ENCODE measurements around the gene GPA33. TPM values are rescaled to one million over a fixed set of nuclear protein-coding genes. Genes with fewer than 3 reads are reported as not detected.

GPA33 gene
- total RNA-seq, 1 experiment from 2014 or later, result not detected

DNA sequence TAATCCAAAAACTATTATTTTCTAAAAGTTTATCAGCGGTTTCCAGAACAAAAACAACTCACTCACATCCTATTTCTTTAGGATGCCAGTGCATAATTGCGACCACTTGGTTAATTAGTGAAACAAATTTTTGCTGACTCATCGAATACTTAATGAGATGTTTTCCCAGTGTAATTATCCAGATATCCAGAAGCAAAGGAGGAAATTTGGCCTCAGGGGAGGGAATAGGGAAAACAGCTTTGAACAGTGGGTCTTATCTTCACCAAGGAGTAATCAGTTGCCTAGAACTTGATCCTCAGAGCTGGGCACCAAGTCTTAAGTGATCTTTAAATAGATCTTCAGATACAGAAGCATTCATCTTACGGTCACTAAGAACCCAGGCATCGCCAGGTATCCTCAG, 28.0 kb upstream of the GPA33 start:
- no peak overlapping the region for H3T11ph ChIP-seq (ENCODE audit: low read length)

More for the DNA sequence above, 28.0 kb upstream of the GPA33 start:
- no peaks in the 10 kb centered on the region for H3K79me1 ChIP-seq (ENCODE audit: insufficient read depth, low read depth, low read length, poor library complexity, severe bottlenecking)
- H3K4me2 ChIP-seq (ENCODE audit: insufficient read depth, insufficient read length, low read length), result no peak overlapping the region
- H4K20me1 ChIP-seq (ENCODE audit: control insufficient read depth, insufficient read depth, insufficient read length), result no peaks in the 10 kb centered on the region
- peaks cover 5% of the 10 kb centered on the region for H3K27me3 Mint-ChIP-seq (ENCODE audit: low read depth)
- no peak overlapping the region for H2AK5ac ChIP-seq (ENCODE audit: insufficient read length, low read length)
- no peak overlapping the region for H3K9ac ChIP-seq (ENCODE audit: extremely low read depth, insufficient read length, low read length)
- H3K4ac ChIP-seq (ENCODE audit: low read depth, low read length), result no peak overlapping the region
- H2AFZ ChIP-seq (ENCODE audit: low read length), result no peak overlapping the region
- no peaks in the 10 kb centered on the region for H3K9me3 ChIP-seq (ENCODE audit: control insufficient read depth, low read depth, low read length)
- H4K5ac ChIP-seq (ENCODE audit: insufficient read length, low read depth, low read length), result no peak overlapping the region
- H3K14ac ChIP-seq (ENCODE audit: insufficient read depth, low read length), result no peak overlapping the region
- peaks cover 4% of the 10 kb centered on the region; the same call in 1 of the 2 replicates for H3K4me1 ChIP-seq (ENCODE audit: insufficient read depth, low read length)
- H3K56ac ChIP-seq (ENCODE audit: insufficient read length, low read depth, low read length), result no peak overlapping the region
- no peak overlapping the region for H2BK5ac ChIP-seq (ENCODE audit: insufficient read length, low read length)
- peaks cover 5% of the 10 kb centered on the region for H3K23me2 ChIP-seq (ENCODE audit: insufficient read length, low read depth, low read length, poor library complexity, severe bottlenecking)
- no peak overlapping the region for H3K18ac ChIP-seq (ENCODE audit: insufficient read length, low read depth, low read length)
- WGBS (ENCODE audit: extremely low coverage, insufficient read length, low lambda C conversion rate), result no CpG with 5 or more reads among the region's 5 CpGs
- H2BK120ac ChIP-seq (ENCODE audit: low read depth, low read length, poor library complexity, severe bottlenecking), result no peak overlapping the region
- no peak overlapping the region for H3K27ac ChIP-seq (ENCODE audit: insufficient read length, low read depth, low read length)
- no peaks in the 10 kb centered on the region for H3K79me2 ChIP-seq (ENCODE audit: insufficient read depth, low read length)
- no peak overlapping the region for H4K91ac ChIP-seq (ENCODE audit: insufficient read length, low read depth, low read length)
- no peaks in the 10 kb centered on the region for H3K9me3 Mint-ChIP-seq
- no peak overlapping the region for H3K23ac ChIP-seq (ENCODE audit: insufficient read length, low read depth, low read length)
- peaks cover 38 to 44% of the 10 kb centered on the region in 2 experiments for H3K4me1 Mint-ChIP-seq
- no peaks in the 10 kb centered on the region for H3K36me3 Mint-ChIP-seq (ENCODE audit: insufficient read depth in 1 of 3, low read depth in 3 of 3)
- no peak overlapping the region for H2BK15ac ChIP-seq (ENCODE audit: low read depth, low read length)
- H3K27ac Mint-ChIP-seq, result no peak overlapping the region
- H2BK12ac ChIP-seq (ENCODE audit: insufficient read length, low read depth, low read length), result no peak overlapping the region
- no peak overlapping the region for H2BK20ac ChIP-seq (ENCODE audit: low read depth, low read length, poor library complexity, severe bottlenecking)
- DNase-seq, result no peak
- no peak overlapping the region for H4K8ac ChIP-seq (replicated peaks; ENCODE audit: insufficient read length, low read depth, low read length)
- no peak overlapping the region for H3K4me3 Mint-ChIP-seq
- TF ChIP-seq, protein P1, sequence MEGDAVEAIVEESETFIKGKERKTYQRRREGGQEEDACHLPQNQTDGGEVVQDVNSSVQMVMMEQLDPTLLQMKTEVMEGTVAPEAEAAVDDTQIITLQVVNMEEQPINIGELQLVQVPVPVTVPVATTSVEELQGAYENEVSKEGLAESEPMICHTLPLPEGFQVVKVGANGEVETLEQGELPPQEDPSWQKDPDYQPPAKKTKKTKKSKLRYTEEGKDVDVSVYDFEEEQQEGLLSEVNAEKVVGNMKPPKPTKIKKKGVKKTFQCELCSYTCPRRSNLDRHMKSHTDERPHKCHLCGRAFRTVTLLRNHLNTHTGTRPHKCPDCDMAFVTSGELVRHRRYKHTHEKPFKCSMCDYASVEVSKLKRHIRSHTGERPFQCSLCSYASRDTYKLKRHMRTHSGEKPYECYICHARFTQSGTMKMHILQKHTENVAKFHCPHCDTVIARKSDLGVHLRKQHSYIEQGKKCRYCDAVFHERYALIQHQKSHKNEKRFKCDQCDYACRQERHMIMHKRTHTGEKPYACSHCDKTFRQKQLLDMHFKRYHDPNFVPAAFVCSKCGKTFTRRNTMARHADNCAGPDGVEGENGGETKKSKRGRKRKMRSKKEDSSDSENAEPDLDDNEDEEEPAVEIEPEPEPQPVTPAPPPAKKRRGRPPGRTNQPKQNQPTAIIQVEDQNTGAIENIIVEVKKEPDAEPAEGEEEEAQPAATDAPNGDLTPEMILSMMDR (conservative IDR thresholded peaks at IDR 0.05), result no peak
- H3K27me3 ChIP-seq (ENCODE audit: insufficient read depth, low read length), result no peaks in the 10 kb centered on the region
